GM12875 (cell line): ENCODE measurements around the gene NEBL.

Experiments used
- H3K4me3 ChIP-seq: one replicate; pipeline ENCODE4 v1.5.1; 2011; ENCODE audit warnings: low read depth, low read length, control low read depth
- TF ChIP-seq, protein P1 (sequence below): IDR thresholded peaks from 2 replicates; pipeline ENCODE4 v1.5.1; 2011; ENCODE audit warnings: low read depth, mild to moderate bottlenecking, control low read depth, inconsistent platforms, low read length, moderate library complexity, borderline replicate concordance; ENCODE audit not compliant: insufficient read depth

NEBL gene

DNA sequence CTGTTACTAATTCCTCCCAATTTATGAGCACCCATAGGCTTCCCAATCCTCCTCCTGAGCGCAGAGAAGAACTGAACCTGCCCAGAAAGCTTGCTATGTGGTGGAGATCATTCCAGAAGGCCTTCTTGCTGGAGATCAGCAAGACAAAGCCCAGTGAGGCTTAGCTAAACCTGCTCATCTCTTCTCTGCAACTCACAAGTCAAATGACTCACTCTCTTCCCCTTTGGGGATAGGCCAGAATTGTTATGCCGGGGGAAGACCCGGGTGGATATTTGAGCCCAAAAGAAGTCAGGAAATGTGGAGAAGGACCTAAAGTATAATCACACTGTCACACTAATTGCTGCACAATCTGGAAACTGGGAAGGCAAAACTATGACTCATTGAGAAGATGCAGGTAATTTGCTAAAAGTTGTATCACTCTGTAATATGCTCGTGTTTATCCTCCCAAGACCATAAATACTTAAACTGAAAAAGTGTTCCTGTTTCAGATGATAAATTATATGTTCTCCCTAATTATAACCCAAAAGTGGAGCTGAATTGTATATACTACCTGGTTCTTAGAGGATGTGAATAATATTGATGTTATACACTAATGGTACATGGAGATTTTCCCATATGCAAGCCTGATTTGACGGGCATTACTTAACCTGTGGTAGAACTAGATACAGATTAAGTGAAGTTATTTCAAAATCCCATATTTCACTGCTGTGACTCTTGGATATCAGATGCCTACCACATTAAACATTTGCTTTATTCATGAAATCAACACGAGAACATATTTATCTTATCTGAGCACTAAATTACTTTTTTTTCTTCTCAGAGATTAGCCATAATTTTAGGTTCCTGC is 6.4 kb downstream of the NEBL start:
- TF ChIP-seq, protein P1, sequence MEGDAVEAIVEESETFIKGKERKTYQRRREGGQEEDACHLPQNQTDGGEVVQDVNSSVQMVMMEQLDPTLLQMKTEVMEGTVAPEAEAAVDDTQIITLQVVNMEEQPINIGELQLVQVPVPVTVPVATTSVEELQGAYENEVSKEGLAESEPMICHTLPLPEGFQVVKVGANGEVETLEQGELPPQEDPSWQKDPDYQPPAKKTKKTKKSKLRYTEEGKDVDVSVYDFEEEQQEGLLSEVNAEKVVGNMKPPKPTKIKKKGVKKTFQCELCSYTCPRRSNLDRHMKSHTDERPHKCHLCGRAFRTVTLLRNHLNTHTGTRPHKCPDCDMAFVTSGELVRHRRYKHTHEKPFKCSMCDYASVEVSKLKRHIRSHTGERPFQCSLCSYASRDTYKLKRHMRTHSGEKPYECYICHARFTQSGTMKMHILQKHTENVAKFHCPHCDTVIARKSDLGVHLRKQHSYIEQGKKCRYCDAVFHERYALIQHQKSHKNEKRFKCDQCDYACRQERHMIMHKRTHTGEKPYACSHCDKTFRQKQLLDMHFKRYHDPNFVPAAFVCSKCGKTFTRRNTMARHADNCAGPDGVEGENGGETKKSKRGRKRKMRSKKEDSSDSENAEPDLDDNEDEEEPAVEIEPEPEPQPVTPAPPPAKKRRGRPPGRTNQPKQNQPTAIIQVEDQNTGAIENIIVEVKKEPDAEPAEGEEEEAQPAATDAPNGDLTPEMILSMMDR: no peak
- no peak overlapping the region for H3K4me3 ChIP-seq

DNA sequence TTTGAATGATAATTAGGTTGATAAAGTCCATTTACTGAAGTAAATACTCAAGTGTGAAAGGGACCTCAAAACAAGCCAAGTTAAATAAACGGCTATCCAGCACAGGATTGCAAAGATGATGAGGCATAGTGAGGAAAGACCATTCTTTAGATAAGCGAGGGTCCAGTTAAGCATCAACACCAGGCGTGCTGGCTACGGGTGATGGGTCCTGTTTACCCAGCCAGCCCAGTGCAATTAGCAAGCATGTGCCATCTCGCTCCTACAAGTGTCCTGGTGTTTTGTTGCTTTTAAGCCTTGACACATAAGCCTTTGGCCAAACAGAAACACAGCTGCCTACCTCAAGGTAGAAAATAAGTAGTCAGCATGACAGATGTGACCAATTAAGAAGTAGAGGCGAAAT is 7.1 kb downstream of the NEBL start:
- TF ChIP-seq, protein P1: no peak
- no peak overlapping the region for H3K4me3 ChIP-seq

DNA sequence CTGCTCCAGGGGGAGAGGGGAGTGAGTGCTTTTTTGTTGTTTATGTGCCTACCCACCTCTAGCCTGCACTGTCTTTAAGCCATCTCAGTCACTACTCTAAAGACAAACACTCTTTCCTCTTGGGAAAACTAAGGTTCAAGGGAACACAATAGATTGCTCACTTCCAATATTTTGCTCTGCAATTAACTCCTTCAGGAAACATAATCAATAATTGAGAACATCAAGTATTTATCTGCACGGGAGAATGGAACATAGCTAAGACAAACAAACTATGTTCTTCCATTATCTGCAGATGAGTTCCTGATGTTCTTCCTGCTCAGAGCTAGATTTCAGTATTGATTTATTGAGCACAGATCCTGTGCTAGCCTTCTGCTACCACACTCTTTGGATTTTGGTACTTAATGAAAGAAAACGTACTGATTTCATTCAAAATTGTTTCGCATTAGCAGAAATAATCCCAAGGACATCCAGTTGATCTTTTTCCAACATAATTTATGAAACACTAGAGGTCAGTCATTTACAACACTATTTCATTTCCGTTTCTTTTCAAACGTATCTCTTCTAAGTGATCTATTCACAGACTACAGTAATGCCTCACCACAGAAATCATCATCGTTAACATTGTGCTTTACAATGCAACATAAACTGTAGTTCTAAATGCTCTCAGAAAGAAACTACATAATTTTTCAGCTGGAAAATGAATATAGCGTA is 8.3 kb downstream of the NEBL start:
- no peak overlapping the region for H3K4me3 ChIP-seq
- TF ChIP-seq, protein P1: no peak

DNA sequence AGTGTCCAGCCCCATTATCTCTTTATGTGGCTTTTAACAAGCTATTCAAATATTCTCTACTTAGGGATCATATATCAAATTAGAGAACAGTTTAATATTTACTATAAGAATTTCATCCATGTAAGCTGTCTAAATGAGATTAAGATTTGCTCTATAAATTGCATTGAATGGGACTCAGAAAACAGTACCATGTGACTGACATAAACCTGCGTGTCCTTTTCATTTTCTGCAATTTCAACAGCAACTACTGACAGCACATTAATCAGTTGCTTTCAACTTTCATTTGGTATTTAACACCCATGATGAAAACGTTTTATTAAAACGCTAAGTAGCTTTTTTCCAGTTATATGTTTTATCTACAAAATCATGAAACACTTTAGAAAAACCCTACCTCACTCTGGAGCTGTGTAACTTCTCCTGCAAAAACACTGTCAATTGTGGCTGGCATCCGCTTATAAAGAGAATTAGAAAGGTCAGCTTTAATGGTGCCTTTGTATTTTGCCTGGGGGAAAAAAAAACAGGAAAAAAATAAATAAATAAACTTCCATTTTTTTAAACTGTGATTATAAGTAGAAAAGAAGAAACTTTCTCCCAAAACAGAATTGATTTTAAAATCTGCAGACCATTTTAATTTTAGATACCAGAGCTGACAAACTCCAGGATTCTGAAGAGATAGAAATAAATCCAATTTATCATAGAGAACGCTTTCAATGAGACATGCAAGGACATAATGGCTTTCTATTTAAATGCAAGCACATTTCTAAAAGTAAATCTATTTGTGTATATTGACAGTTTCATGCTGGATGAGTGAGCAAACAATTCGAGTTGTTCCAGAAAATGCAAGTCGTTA is 9.2 kb downstream of the NEBL start:
- TF ChIP-seq, protein P1: no peak
- H3K4me3 ChIP-seq: no peak overlapping the region

DNA sequence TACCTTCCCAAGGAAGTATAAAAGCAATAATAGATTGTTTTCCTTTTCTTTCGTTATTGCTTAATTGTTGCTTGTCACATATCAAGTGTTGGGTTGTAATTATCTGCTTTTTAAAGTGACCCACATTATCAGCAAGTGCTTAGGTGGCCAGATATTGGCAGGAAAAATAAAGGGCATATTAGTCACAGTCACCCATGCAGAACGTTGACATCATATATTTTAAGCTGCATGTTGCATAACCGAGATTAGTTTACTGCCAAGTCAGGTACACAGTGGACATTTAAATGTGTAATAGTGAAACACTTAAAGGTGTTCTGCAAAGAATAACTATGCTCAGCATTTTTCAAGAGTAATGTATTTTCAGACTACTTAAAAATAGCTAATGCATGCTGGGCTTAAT is 11.4 kb downstream of the NEBL start:
- TF ChIP-seq, protein P1: no peak
- H3K4me3 ChIP-seq: no peak overlapping the region

DNA sequence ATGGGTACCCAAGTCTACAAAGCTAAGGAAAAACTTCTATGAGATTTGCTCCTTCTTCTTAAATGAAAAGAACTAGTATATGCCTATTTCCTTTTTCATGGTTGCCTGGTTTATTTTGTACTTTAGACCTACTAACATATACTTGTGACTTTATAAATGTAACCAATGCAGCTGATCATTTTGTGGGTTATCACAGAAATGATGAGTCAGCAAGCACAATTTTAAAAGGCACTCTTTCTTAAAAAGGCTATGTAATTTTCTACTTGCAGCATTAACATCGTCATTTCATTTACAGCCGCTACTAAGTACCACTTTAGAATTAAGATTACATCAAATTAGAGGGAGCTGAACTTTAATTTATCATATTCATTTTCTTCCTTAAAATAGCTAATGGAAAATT is 13.6 kb downstream of the NEBL start:
- TF ChIP-seq, protein P1: no peak

More for the DNA sequence above, 13.6 kb downstream of the NEBL start:
- no peak overlapping the region for H3K4me3 ChIP-seq
